Measurements from ENCODE around the gene PSG11.
"Not testable (repeated sequence)": the region's sequence is repeated elsewhere in the genome, so short reads cannot be mapped to it uniquely, and the experiment has no call there.

The PSG11 gene

DNA sequence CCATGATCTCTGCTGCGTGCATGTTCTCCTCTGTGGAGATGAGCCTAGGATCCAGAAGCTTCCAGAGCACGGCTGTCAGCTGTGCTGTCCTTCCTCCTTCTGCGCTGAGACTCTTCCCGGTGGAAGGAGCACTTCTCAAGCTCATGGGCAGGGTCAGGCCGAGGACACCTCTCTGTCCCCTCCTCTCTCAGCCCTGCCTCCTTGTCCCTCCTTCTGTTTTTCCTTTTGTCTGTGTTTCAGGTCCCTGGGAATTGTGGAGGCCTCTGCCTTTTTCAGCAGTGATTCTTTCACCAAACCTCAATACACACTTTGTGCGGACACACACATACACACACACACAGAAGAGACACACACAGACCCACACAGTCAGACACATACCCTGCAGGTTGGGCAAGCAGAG is at the start of gene PSG11:
TSS of gene PSG11 (minus strand) at position 101 of the 400 bp plus-strand sequence. CDS start at position 4, 97 bp downstream.
- not testable (repeated sequence) for DNase-seq (ENCODE audit: low spot score)

- DNase-seq (ENCODE audit: low spot score), result not testable (repeated sequence)
Measured at GRCh38 chr19:43062418-43062817, 36.1 kb upstream of the PSG11 start.

- not testable (repeated sequence) for DNase-seq (ENCODE audit: low spot score)
Measured at GRCh38 chr19:43061326-43061725, 35.1 kb upstream of the PSG11 start.

DNA sequence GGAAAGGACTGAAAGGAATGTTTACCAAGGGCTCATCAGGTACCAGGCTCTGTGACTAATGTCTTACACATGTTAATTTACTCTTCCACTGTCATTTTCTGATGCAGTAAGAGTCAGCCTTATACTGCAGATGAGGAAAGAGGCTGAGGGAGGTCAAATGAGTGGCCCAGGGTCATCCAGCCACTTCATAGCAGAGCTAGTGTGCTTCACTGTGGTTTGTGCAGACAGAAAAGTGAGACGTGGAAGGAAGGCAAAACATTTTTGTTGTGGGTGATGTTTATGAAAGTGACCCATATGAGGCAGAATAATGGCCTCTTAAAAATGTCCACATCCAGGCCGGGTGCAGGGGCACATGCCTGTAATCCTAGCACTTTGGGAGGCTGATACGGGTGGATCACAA is 34.0 kb upstream of the PSG11 start:
- peak; percentile 13 for DNase-seq (ENCODE audit: low spot score)

DNA sequence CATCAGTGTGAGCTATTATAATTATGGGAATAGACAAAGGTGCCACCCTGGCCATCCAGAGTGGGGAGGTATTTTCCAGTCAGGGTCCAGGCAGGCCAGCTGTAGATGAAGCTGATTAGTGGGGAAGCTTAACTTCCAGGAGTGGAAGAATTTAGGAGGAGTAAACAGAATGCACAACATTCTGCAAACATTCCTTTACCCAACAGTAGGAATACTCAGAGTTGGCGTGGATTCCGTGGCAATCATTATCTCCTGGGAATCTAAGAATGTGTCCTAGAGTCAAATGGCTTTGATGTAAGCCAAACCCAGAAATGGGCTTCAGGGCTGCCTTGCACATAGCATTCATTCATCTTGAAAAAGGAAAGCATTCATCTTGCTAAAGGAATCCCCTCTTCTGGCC is 33.2 kb upstream of the PSG11 start:
- not testable (repeated sequence) for DNase-seq (ENCODE audit: low spot score)

DNA sequence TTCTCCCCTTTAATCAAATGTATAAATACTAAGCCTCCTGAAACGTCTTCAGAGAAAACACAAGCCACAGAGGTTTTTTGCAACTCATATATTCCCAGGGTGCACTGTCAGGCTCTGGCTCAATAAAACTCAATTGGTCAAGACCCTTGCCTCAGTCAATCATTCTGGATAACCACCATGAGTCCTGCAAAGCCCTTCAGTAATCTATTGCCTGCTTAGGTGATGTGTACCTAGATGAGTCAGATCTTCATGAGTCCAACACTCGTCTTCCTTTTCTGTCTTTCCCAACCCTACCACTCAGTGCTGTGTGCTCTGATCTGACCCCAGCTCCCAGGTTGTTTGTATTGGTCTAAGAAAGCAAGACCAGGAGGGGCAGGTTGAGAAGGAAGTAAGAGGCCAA is 32.2 kb upstream of the PSG11 start:
- not testable (repeated sequence) for DNase-seq (ENCODE audit: low spot score)

DNA sequence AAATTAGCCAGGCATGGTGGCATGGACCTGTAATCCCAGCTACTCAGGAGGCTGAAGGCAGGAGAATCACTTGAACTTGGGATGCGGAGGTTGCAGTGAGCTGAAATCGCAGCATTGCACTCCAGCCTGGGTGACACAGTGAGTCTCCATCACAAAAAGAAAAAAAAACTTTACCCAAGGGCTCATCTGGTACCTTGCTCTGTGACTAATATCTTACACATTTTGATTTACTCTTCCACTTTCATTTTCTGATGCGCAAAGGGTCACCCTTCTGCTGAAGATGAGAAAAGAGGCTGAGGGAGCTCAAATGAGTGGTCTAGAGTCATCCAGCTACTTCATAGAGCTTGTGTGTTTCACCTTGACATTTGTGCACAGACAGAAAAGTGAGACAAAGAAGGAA is 21.7 kb upstream of the PSG11 start:
- DNase-seq (ENCODE audit: low spot score), result not testable (repeated sequence)

DNA sequence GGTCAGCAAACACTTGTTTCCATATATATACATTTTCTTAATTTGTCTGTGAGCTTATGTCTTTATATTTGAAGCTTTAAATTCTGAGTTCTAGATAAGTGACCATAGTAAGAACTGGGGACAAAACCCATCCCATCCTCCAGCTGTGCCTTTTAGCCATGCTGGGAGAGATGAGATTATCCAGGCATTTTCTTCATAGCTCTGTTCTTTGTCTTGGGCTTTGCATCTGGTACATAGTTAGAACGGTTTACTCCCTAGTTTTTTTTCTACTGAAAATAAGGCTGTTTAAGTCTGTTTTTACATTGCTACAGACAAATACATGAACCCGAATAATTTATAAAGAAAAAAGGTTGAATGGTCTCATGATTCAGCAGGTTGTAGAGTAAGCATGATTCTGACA is 20.3 kb upstream of the PSG11 start:
- not testable (repeated sequence) for DNase-seq (ENCODE audit: low spot score)

DNA sequence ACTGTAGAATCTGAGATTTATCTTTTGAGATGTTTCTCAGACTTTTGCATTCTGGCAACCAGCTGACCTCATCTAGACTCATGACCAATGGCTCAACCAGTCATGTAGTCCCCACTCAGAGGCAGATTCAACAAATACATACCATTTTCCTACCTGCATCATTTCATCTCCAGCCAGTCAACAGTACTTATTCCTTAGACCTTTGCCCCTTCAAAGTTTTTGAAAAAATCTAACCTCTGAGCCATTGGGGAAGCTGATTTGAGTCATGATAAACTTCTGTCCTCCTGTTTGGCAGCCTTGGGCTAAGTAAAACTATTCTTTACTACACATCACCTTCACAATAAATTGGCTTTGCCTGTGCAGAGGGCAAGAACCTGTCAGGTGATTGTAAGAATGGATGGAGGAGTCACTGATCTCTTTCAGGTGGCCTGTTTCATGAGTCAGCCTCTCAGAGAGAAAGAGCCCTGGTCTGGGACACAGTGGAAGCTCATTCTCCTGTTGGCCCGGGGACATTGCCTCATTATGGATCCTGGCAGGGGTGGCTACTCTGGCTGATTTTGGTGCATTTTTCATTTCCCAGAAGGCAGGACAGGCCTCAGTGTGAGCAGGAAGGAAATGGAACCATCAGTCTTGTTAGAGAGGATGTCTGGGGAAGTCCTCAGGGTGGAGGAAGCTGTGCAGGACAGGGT is 17.4 kb upstream of the PSG11 start:
- DNase-seq (ENCODE audit: low spot score), result not testable (repeated sequence)

DNA sequence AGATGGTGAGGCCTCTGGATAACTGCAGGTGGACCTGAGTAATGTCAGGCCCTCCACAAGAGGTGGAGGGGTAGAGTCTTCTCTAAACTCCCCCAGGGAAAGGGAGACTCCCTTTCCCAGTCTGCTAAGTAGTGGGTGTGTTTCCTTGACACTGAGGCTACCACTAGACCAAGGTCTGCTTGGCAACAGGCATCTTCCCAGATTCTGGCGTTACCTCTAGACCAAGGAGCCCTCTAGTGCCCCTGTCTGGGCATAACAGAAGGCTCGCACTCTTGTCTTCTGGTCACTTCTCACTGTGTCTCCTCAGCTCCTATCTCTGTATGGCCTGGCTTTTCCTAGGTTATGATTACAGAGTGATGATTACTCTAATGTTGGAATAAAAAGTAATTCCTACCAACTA is 5.4 kb upstream of the PSG11 start:
- peak; percentile 10 for DNase-seq (ENCODE audit: low spot score)

GRCh38 chr19:43028866-43029265 is 2.6 kb upstream of the PSG11 start:
- DNase-seq (ENCODE audit: low spot score), result no peak

DNA sequence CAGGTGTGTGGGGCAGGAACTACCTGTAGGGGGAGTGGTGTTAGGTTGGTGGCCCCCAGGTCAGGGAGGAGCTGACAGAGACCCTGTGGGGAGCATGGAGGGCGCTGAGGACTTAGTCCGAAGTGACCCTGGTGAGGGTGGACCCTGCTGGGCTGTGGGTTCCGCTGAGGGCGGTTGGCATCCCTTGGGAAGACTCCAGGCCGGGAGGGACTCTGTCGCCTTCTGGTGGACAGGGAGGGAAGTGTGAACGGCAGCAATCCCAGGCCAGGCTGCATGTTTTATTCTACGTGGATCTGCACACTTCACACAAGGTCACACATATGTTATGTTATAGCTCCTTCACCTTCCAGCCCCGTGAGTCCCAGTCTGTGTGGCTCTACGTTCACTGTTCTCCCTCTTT is 1.7 kb upstream of the PSG11 start:
- DNase-seq (ENCODE audit: low spot score), result not testable (repeated sequence)

GRCh38 chr19:43027061-43027460 is 792 bp upstream of the PSG11 start:
- not testable (repeated sequence) for DNase-seq (ENCODE audit: low spot score)

GRCh38 chr19:43022098-43022497 is 4.2 kb downstream of the PSG11 start:
- DNase-seq (ENCODE audit: low spot score), result peak; percentile 9

- peak; percentile 83 for DNase-seq (ENCODE audit: low spot score)
Measured at GRCh38 chr19:43021629-43022028, 4.6 kb downstream of the PSG11 start.

GRCh38 chr19:43019588-43019987 is 6.7 kb downstream of the PSG11 start:
- DNase-seq (ENCODE audit: low spot score), result not testable (repeated sequence)

GRCh38 chr19:43005841-43006240 is 20.4 kb downstream of the PSG11 start:
- not testable (repeated sequence) for DNase-seq (ENCODE audit: low spot score)

- not testable (repeated sequence) for DNase-seq (ENCODE audit: low spot score)
Measured at GRCh38 chr19:43004846-43005245, 21.4 kb downstream of the PSG11 start.

DNA sequence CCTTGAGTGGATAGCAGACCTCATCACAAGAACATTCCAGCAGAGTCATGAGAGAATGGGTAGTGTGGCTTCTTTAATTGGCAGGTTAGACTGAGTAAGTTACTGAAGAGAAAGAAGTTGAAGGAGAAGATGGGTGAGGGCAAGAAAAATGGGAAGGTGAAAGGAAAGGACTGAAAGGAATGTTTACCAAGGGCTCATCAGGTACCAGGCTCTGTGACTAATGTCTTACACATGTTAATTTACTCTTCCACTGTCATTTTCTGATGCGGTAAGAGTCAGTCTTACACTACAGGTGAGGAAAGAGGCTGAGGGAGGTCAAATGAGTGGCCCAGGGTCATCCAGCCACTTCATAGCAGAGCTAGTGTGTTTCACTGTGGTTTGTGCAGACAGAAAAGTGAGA is 22.6 kb downstream of the PSG11 start:
- not testable (repeated sequence) for DNase-seq (ENCODE audit: low spot score)

DNA sequence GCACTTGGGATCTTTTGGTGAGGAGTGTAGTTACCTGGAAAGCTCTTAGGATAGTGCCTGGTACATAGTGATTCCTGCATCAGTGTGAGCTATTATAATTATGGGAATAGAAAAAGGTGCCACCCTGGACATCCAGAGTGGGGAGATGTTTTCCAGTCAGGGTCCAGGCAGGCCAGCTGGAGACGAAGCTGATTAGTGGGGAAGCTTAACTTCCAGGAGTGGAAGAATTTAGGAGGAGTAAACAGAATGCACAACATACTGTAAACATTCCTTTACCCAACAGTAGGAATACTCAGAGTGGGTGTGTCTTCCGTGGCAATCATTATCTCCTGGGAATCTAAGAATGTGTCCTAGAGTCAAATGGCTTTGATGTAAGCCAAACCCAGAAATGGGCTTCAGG is 23.3 kb downstream of the PSG11 start:
- DNase-seq (ENCODE audit: low spot score), result not testable (repeated sequence)

GRCh38 chr19:42996161-42996560 is 30.1 kb downstream of the PSG11 start:
- DNase-seq (ENCODE audit: low spot score), result not testable (repeated sequence)

DNA sequence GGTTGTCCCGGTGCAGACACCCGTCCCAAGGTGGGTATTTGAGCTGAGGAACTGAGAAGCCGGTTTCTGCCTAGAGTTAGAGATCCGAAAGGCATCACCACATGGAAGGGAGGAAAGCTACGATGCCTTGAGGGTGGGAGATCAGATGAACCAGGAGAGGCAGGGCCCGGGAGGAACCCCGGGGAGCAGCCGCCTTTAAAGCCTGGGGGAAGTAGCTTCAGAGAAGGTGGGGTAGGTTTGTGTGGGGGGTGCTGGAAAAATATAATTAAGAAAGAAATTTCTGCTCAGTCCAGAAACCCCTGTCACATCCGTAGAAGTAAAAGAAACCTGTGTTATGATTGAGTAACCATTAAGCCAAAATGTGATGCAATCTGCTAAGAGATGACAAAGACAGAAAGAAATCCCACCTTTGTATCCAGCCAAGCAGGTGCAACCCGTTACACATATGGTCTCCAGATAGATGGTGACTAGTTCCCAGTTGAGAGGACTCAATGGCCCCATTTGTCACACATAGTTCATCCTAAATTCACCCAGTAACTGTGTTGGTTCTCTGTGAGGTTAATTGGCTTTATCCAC is 34.2 kb downstream of the PSG11 start:
- not testable (repeated sequence) for DNase-seq (ENCODE audit: low spot score)

DNA sequence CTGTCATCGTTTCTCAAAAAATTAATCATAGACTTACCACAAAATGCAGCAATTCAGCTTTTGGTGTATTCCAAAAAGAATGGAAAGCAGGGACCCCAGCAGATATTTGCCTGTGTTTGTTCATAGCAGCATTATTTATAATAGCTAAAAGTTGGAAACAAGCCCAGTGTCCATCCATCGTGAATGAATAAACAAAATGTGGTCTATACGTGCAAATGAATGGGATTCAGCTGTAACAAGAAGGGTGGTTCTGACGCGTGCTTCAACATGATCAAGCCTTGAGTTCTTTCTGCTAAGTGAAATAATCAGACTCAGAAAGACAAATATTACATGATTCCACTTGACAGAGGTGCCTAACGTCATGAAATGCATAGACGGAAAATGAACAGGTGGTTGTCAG is 36.4 kb downstream of the PSG11 start:
- DNase-seq (ENCODE audit: low spot score), result no peak

DNA sequence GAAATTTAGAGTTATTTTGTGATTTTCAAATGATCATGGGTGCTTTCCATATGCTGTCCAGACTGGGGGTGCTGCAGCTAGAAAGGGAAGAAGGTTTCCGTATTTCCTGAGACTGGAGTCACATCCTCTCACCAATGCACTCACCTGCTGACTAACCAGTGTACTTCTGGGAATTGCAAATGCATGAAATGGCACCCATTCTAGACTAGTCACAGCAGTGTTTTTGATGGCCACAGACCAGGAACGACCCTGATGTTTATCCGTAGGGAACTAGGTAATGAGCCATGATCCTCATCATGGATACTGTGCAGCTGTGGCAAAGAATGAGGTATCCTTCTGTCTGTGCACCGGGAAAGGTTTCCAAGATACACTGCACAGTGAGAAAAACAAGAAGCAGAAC is 37.1 kb downstream of the PSG11 start:
- not testable (repeated sequence) for DNase-seq (ENCODE audit: low spot score)
